H1 (cell line): ENCODE data around the gene CAMTA1. TPM values are rescaled to one million over a fixed set of nuclear protein-coding genes. Genes with fewer than 3 reads are reported as not detected.

Experiments
- CTCF ChIA-PET: fragments of 300-600 bp; sonication (Branson Sonifier 250); formaldehyde crosslinking; loops from one replicate; lab custom pipeline; 2021; ENCODE audit not compliant: partially characterized antibody; lab: Charles Lee
- POLR2A ChIA-PET: fragments of 300-600 bp; sonication (Branson Sonifier 250); formaldehyde crosslinking; loops from one replicate; lab custom pipeline; 2021; ENCODE audit warnings: inconsistent platforms; ENCODE audit not compliant: partially characterized antibody; lab: Charles Lee
- DNase-seq, 2 experiments: peaks; one replicate each; pipeline versions ENCODE4 v3.0.0 to v3.0.0-alpha.2; 2010 to 2022; ENCODE audit warnings: low spot score in 2 of 2, low read depth in 1 of 2, mixed read lengths in 1 of 2
- FAIRE-seq: peaks from 2 replicates; lab custom pipeline; 2011; peaks lifted over from hg19 to GRCh38; lab: Jason Lieb, UNC
- H2AFZ ChIP-seq: 2 replicates; pipeline ENCODE4 v1.8.1; 2012; ENCODE audit warnings: low read length, inconsistent platforms
- H2AK5ac ChIP-seq: 2 replicates; pipeline ENCODE4 v1.6.1; 2013; ENCODE audit warnings: low read depth, low read length
- H2BK120ac ChIP-seq: replicated peaks from 2 replicates; pipeline ENCODE3; 2013; ENCODE audit warnings: low read depth, low read length, inconsistent platforms
- H2BK12ac ChIP-seq: 2 replicates; pipeline ENCODE4 v1.6.1; 2013; ENCODE audit warnings: low read depth, low read length
- H2BK15ac ChIP-seq: 2 replicates; pipeline ENCODE4 v1.6.1; 2013; ENCODE audit warnings: low read length
- H2BK20ac ChIP-seq: 2 replicates; pipeline ENCODE4 v1.6.1; 2013; ENCODE audit warnings: low read length
- H2BK5ac ChIP-seq: 2 replicates; pipeline ENCODE4 v1.6.1; 2013; ENCODE audit warnings: low read depth, low read length
- H3K14ac ChIP-seq: 2 replicates; pipeline ENCODE4 v1.6.1; 2013; ENCODE audit warnings: inconsistent platforms; ENCODE audit not compliant: insufficient read length
- H3K18ac ChIP-seq: 2 replicates; pipeline ENCODE4 v1.6.1; 2013; ENCODE audit warnings: low read length; ENCODE audit errors: extremely low read depth
- H3K23ac ChIP-seq: 2 replicates; pipeline ENCODE4 v1.6.1; 2013; ENCODE audit warnings: inconsistent platforms; ENCODE audit not compliant: insufficient read length
- H3K23me2 ChIP-seq: 2 replicates; pipeline ENCODE4 v1.6.1; 2013; ENCODE audit warnings: low read depth, low read length
- H3K27ac ChIP-seq: 2 replicates; pipeline ENCODE4 v1.6.1; 2011; ENCODE audit warnings: low read depth, low read length, inconsistent platforms
- H3K27me3 ChIP-seq, 4 experiments: replicated peaks in 1 of 4; 1 replicate in 1 of 4; 2 replicates in 3 of 4; pipeline versions ENCODE4 v1.6.1 to v1.8.1; 2011 to 2013; ENCODE audit warnings: low read length in 3 of 4, mild to moderate bottlenecking in 3 of 4, inconsistent platforms in 2 of 4, mixed read lengths in 2 of 4, moderate library complexity in 1 of 4; ENCODE audit not compliant: control insufficient read depth in 3 of 4, insufficient read depth in 3 of 4; ENCODE audit errors: extremely low read depth in 1 of 4
- H3K36me3 ChIP-seq, 4 experiments: 2 replicates each; pipeline versions ENCODE4 v1.6.1 to v1.8.1; 2011 to 2013; ENCODE audit warnings: mild to moderate bottlenecking in 4 of 4, low read length in 3 of 4, moderate library complexity in 2 of 4, control low read depth in 1 of 4, inconsistent platforms in 1 of 4; ENCODE audit not compliant: insufficient read depth in 4 of 4, control insufficient read depth in 2 of 4
- H3K4ac ChIP-seq: replicated peaks from 2 replicates; pipeline ENCODE3; 2013; ENCODE audit warnings: low read length, low read depth, mixed read lengths, inconsistent platforms; ENCODE audit not compliant: insufficient read length
- H3K4me1 ChIP-seq, 4 experiments: replicated peaks in 1 of 4; 1 replicate in 1 of 4; 2 replicates in 3 of 4; pipeline versions ENCODE4 v1.6.1 to v1.8.1; 2011 to 2013; ENCODE audit warnings: low read length in 3 of 4, inconsistent platforms in 2 of 4, mixed read lengths in 1 of 4; ENCODE audit not compliant: insufficient read depth in 4 of 4, control insufficient read depth in 3 of 4
- H3K4me2 ChIP-seq, 2 experiments: 2 replicates each; pipeline versions ENCODE4 v1.6.1 to v1.8.1; 2011 to 2013; ENCODE audit warnings: low read depth in 2 of 2, low read length in 2 of 2, control low read depth in 1 of 2, inconsistent platforms in 1 of 2, mild to moderate bottlenecking in 1 of 2; ENCODE audit not compliant: insufficient read depth in 1 of 2
- H3K4me3 ChIP-seq, 4 experiments: fragments of 200-600, 300-600 bp in 1 of 4; sonication (generic), shearing (Covaris generic), sonication (Bioruptor Twin) in 1 of 4; 2 replicates each; pipeline versions ENCODE4 v1.5.1 to v1.8.1; 2011 to 2016; ENCODE audit warnings: low read length in 4 of 4, low read depth in 3 of 4, control low read depth in 2 of 4, inconsistent platforms in 2 of 4, mild to moderate bottlenecking in 2 of 4, mixed read lengths in 1 of 4, moderate library complexity in 1 of 4; ENCODE audit not compliant: insufficient read depth in 2 of 4; ENCODE audit errors: extremely low read depth in 1 of 4
- H3K56ac ChIP-seq: replicated peaks from 2 replicates; pipeline ENCODE3; 2013; ENCODE audit warnings: low read depth, mild to moderate bottlenecking, mixed read lengths, low read length, inconsistent platforms; ENCODE audit not compliant: insufficient read length
- H3K79me1 ChIP-seq: 2 replicates; pipeline ENCODE4 v1.6.1; 2013; ENCODE audit warnings: low read depth, low read length, control low read depth
- H3K79me2 ChIP-seq, 2 experiments: 2 replicates each; pipeline versions ENCODE4 v1.6.1 to v1.8.1; 2012 to 2013; ENCODE audit warnings: low read length in 2 of 2, mild to moderate bottlenecking in 2 of 2, inconsistent platforms in 1 of 2; ENCODE audit not compliant: insufficient read depth in 2 of 2, control insufficient read depth in 1 of 2
- H3K9ac ChIP-seq, 4 experiments: replicated peaks in 1 of 4; 1 replicate in 1 of 4; 2 replicates in 3 of 4; pipeline versions ENCODE4 v1.6.1 to v1.8.1; 2011 to 2013; ENCODE audit warnings: low read depth in 3 of 4, low read length in 3 of 4, control low read depth in 2 of 4, mild to moderate bottlenecking in 2 of 4, moderate library complexity in 2 of 4, inconsistent platforms in 1 of 4; ENCODE audit errors: extremely low read depth in 1 of 4
- H3K9me3 ChIP-seq, 2 experiments: 2 replicates each; pipeline versions ENCODE4 v1.6.1 to v1.8.1; 2012 to 2013; ENCODE audit warnings: mild to moderate bottlenecking in 2 of 2, moderate library complexity in 2 of 2, control low read depth in 1 of 2, inconsistent platforms in 1 of 2, low read depth in 1 of 2, low read length in 1 of 2, mixed read lengths in 1 of 2; ENCODE audit not compliant: insufficient read depth in 2 of 2
- H4K20me1 ChIP-seq, 2 experiments: replicated peaks in 1 of 2; 2 replicates each; pipeline versions ENCODE3 to v1.8.1; 2011 to 2013; ENCODE audit warnings: inconsistent platforms in 2 of 2, low read length in 2 of 2, mild to moderate bottlenecking in 1 of 2; ENCODE audit not compliant: insufficient read depth in 2 of 2, control insufficient read depth in 1 of 2
- H4K5ac ChIP-seq: 2 replicates; pipeline ENCODE4 v1.6.1; 2013; ENCODE audit warnings: low read length, low read depth, mixed read lengths, inconsistent platforms; ENCODE audit not compliant: insufficient read length
- H4K8ac ChIP-seq: 2 replicates; pipeline ENCODE4 v1.8.0; 2013; ENCODE audit warnings: mild to moderate bottlenecking, moderate library complexity, low read length, inconsistent platforms; ENCODE audit not compliant: insufficient read depth; ENCODE audit errors: extremely low read depth
- H4K91ac ChIP-seq: replicated peaks from 2 replicates; pipeline ENCODE3; 2013; ENCODE audit warnings: low read length, mixed read lengths, inconsistent platforms; ENCODE audit not compliant: insufficient read length
- ASH2L ChIP-seq: fragments of 200-600, 300-600 bp; sonication (generic); IDR thresholded peaks from one replicate; pipeline ENCODE4 v1.7.1; 2017; ENCODE audit warnings: low read length
- BCL11A ChIP-seq, 2 experiments: IDR thresholded peaks; one replicate each; pipeline ENCODE4 v1.6.1; 2011; ENCODE audit warnings: low read depth in 2 of 2, low read length in 2 of 2, mild to moderate bottlenecking in 2 of 2
- CBX5 ChIP-seq: fragments of 300-800, 300-1000 bp; sonication (generic); IDR thresholded peaks from 2 replicates; pipeline ENCODE4 v1.7.1; 2016; ENCODE audit warnings: antibody characterized with exemption, low read length, low read depth
- CHD1 ChIP-seq: IDR thresholded peaks from 2 replicates; pipeline ENCODE4 v1.6.1; 2012; ENCODE audit warnings: low read depth, low read length, improper control_type of control experiment
- HDAC6 ChIP-seq: IDR thresholded peaks from one replicate; pipeline ENCODE4 v1.7.1; 2012; ENCODE audit warnings: low read depth, mild to moderate bottlenecking, inconsistent platforms, low read length, moderate library complexity
- MAX ChIP-seq: IDR thresholded peaks from 2 replicates; pipeline ENCODE4 v1.6.1; 2012; ENCODE audit warnings: inconsistent platforms
- NANOG ChIP-seq: IDR thresholded peaks from 2 replicates; pipeline ENCODE4 v1.6.1; 2011; ENCODE audit warnings: low read length, low read depth, mild to moderate bottlenecking, inconsistent platforms; ENCODE audit not compliant: insufficient read depth, poor library complexity, severe bottlenecking
- SAP30 ChIP-seq: fragments of 300-600 bp; sonication (generic); IDR thresholded peaks from 2 replicates; pipeline ENCODE4 v1.7.1; 2012; ENCODE audit warnings: low read length, moderate library complexity, mild to moderate bottlenecking, inconsistent platforms; ENCODE audit not compliant: insufficient read depth, insufficient replicate concordance
- SIRT6 ChIP-seq: IDR thresholded peaks from one replicate; pipeline ENCODE4 v1.7.1; 2012; ENCODE audit warnings: low read length, inconsistent platforms
- SIX5 ChIP-seq: IDR thresholded peaks from 2 replicates; pipeline ENCODE4 v1.6.1; 2011; ENCODE audit warnings: mild to moderate bottlenecking, low read depth, low read length
- SRF ChIP-seq: IDR thresholded peaks from 2 replicates; pipeline ENCODE4 v1.6.1; 2011; ENCODE audit warnings: mild to moderate bottlenecking, low read depth, low read length, moderate library complexity
- TAF1 ChIP-seq: IDR thresholded peaks from 2 replicates; pipeline ENCODE4 v1.6.1; 2011; ENCODE audit warnings: mild to moderate bottlenecking, low read depth, low read length
- ZNF274 ChIP-seq: IDR thresholded peaks from 2 replicates; pipeline ENCODE4 v1.7.0; 2012; ENCODE audit warnings: low read length, borderline replicate concordance; ENCODE audit errors: extremely low read depth
- WGBS, 2 experiments: shearing (Covaris generic) in 1 of 2; methylation state at CpG; one replicate each; pipeline versions ENCODE4 v1.1.6 to v1.1.7; 2013 to 2015; ENCODE audit warnings: low lambda C conversion rate in 2 of 2, mixed read lengths in 2 of 2, inconsistent platforms in 1 of 2, low coverage in 1 of 2, missing lambda C conversion rate in 1 of 2; ENCODE audit not compliant: insufficient replicate concordance in 2 of 2, insufficient coverage in 1 of 2, insufficient read length in 1 of 2; ENCODE audit errors: extremely low coverage in 1 of 2, missing lambda C conversion rate in 1 of 2; 5-methylcytosine and 5-hydroxymethylcytosine counted together
- polyA plus RNA-seq, 7 experiments: library from polyadenylated mRNA; depleted of rRNA in 3 of 7; stranded (reverse) in 5 of 7; unstranded in 2 of 7; fragments of >200 nt in 5 of 7; fragments of 200-250 nt in 2 of 7; gene quantifications; 1 replicate in 5 of 7; 2 replicates in 1 of 7; 4 replicates in 1 of 7; pipeline versions ENCODE4 v1.2.1 to v1.2.3, GENCODE V29; 2011 to 2013; ENCODE audit warnings: missing spikeins in 2 of 7, mixed read lengths in 2 of 7
- total RNA-seq: library from RNA; stranded (reverse); fragmentation: NEBNext Ultra II Directional; extraction: Animal tissue kit (Norgen Biotek cat#: 25700); gene quantifications from 2 replicates; pipeline ENCODE4 v1.2.1, GENCODE V29; 2021

Gene CAMTA1
- total and polyA plus RNA-seq, 2 of the 8 experiments (the other 6 are each of a cell fraction or from before 2014, with no cell fraction given), result 65.0 to 119 TPM

GRCh38 chr1:6832531-6833188, 47.4 kb downstream of the CAMTA1 start:
- POLR2A ChIA-PET, result interaction anchor here (1.1 kb wide), 1 partner anchor 11 kb away, joined by 3 read pairs; no protein-coding TSS in a partner anchor
- no peak for FAIRE-seq
- no peak for TF ChIP-seq SRF
- no peak for TF ChIP-seq SIX5
- TF ChIP-seq CHD1, result no peak
- no peak for TF ChIP-seq BCL11A (IDR thresholded peaks at IDR 0.05; ENCODE audit: low read depth in 2 of 2, low read length in 2 of 2)
- no peak for TF ChIP-seq CBX5
- TF ChIP-seq SIRT6, result no peak
- no peak for TF ChIP-seq TAF1
- TF ChIP-seq ZNF274, result no peak
- TF ChIP-seq HDAC6, result no peak
- no peak for TF ChIP-seq SAP30
- no peak for TF ChIP-seq MAX
- no peak for TF ChIP-seq NANOG
- TF ChIP-seq ASH2L, result no peak

More at GRCh38 chr1:6832531-6833188, 47.4 kb downstream of the CAMTA1 start:
- Histone ChIP-seq H3K23ac (no peak overlapping the region), H2AFZ (no peak overlapping the region), H3K56ac (no peak overlapping the region), H3K4me2 (no peak overlapping the region), H2BK12ac (no peak overlapping the region), H3K79me2 (peaks cover 3 to 50% of the 10 kb centered on the region in 2 experiments), H3K9me3 (no peaks in the 10 kb centered on the region), H2BK120ac (no peak overlapping the region), H3K4me3 (no peak overlapping the region), H3K9ac (no peak overlapping the region; a peak in 1 of 7 replicates), H4K91ac (no peak overlapping the region), H3K36me3 (peaks cover 0 to 4% (median 0%) of the 10 kb centered on the region in 4 experiments; a peak in 1 of 8 replicates), H2BK5ac (no peak overlapping the region), H3K4me1 (no peaks in the 10 kb centered on the region), H3K23me2 (no peaks in the 10 kb centered on the region), H2BK20ac (no peak overlapping the region), H3K18ac (no peak overlapping the region), H3K79me1 (peaks cover 9% of the 10 kb centered on the region), H4K20me1 (peaks cover 0 to 4% of the 10 kb centered on the region in 2 experiments), H2BK15ac (no peak overlapping the region), H3K14ac (no peak overlapping the region), H2AK5ac (no peak overlapping the region), H3K4ac (no peak overlapping the region), H4K5ac (no peak overlapping the region), H4K8ac (no peak overlapping the region), H3K27ac (no peak overlapping the region), H3K27me3 (no peaks in the 10 kb centered on the region)
- CTCF ChIA-PET, result interaction anchor here (0.5 to 1.2 kb wide), 2 partner anchors 79 to 105 kb away, joined by 3 read pairs; no protein-coding TSS in a partner anchor
- DNase-seq, result no peak
- WGBS, 2 experiments, result 90% methylated on average over 4 of the region's 4 CpGs; no CpG with 5 or more reads in 1 of the 2 experiments
